ENCODE results near the gene CKAP2L.

GRCh38 chr2:112811276-112811831 is 46.9 kb upstream of the CKAP2L start:
- TF ChIP-seq CTCF (IDR thresholded peaks at IDR 0.05; ENCODE audit: poor library complexity, severe bottlenecking): no peak
- TF ChIP-seq POLR2AphosphoS5 (IDR thresholded peaks at IDR 0.05): no peak
